Loucy (cell line): Measurements from ENCODE around the gene TNRC6B.

Experiments used
- CTCF ChIP-seq: fragments of 200-600 bp; sonication (generic); conservative IDR thresholded peaks from 2 replicates; pipeline ENCODE4 v1.5.1; 2014; ENCODE audit warnings: mild to moderate bottlenecking, antibody characterized with exemption, low read length
- EZH2phosphoT487 ChIP-seq: fragments of 200-600 bp; IDR thresholded peaks from 2 replicates; pipeline ENCODE4 v1.6.1; 2018; ENCODE audit warnings: antibody characterized with exemption, mild to moderate bottlenecking, moderate library complexity, borderline replicate concordance

- TF ChIP-seq CTCF (no peak), EZH2phosphoT487 (no peak)
Measured at GRCh38 chr22:40300316-40300715, 122.6 kb downstream of the TNRC6B start.
